Measurements from ENCODE around the gene CNTFR. TPM values are rescaled to one million over a fixed set of nuclear protein-coding genes. Genes with fewer than 3 reads are reported as not detected.

The CNTFR gene
- total RNA-seq, 2 donors from 2014 or later, result not detected

- Mint-ChIP-seq H3K27ac (no peak overlapping the region), H3K27me3 (peaks cover 8 to 17% of the 10 kb centered on the region in 2 donors), H3K9me3 (no peaks in the 10 kb centered on the region), H3K4me1 (ENCODE audit: low read depth in 2 of 2) (peaks cover 0 to 3% of the 10 kb centered on the region in 2 donors), H3K4me3 (no peak overlapping the region), H3K36me3 (no peaks in the 10 kb centered on the region)
- peak; percentile 41 for DNase-seq (ENCODE audit: low spot score)
- ATAC-seq, result no peak
Observed at GRCh38 chr9:34555500-34555899, 34.0 kb downstream of the CNTFR start.

- peaks cover 3 to 14% of the 10 kb centered on the region in 2 donors for H3K27me3 Mint-ChIP-seq
- ATAC-seq, result no peak
- no peak overlapping the region for H3K27ac Mint-ChIP-seq
- no peaks in the 10 kb centered on the region for H3K36me3 Mint-ChIP-seq
- peak; percentile 56 for DNase-seq (ENCODE audit: low spot score)
- no peaks in the 10 kb centered on the region for H3K9me3 Mint-ChIP-seq
- no peak overlapping the region for H3K4me3 Mint-ChIP-seq
- H3K4me1 Mint-ChIP-seq (ENCODE audit: low read depth in 2 of 2), result no peaks in the 10 kb centered on the region
Observed at GRCh38 chr9:34555002-34555348, 34.5 kb downstream of the CNTFR start.

DNA sequence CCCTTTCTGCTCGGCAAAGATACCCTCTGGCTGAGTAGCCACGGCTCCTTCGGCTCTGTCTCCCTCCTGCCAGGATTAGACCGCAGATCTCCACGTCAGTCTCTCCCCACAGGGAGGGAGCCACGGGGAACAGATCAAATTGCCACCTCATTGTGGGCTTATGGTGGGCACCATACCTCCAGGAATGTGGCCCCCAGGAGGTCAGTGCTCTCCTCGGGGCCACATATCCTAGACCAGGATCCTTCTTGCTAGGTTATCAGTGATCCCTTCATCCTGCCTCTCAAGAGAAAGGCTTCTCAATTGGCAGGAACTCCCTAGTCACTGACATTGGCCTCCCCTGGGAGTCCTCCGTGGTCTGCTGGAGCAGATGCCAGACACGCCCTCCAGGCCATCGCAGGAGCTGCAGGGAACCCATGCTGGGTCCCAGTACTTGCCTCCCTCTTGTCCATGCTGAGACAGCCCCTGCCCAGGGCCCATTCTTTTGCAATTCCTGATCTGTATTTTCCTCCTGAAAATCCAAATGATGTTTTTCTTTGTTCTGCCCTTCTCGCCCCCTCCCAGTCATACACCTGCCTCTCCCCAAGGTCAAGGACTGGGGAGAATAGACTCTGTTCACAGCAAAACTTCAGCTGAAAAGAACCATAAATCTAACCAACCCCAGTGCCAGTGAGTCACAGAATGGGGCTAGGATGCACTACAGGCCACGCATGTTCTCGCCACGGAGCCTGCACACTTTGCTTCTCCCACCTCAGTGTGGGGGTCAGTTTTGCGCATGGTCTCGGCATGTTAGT is 35.1 kb downstream of the CNTFR start:
- Mint-ChIP-seq H3K27me3 (peaks cover 0 to 11% of the 10 kb centered on the region in 2 donors), H3K4me1 (ENCODE audit: low read depth in 2 of 2) (no peaks in the 10 kb centered on the region), H3K9me3 (no peaks in the 10 kb centered on the region), H3K36me3 (no peaks in the 10 kb centered on the region), H3K4me3 (no peak overlapping the region), H3K27ac (no peak overlapping the region)
- peak; percentile 42 for DNase-seq (ENCODE audit: low spot score)
- ATAC-seq, result no peak

GRCh38 chr9:34553511-34554021 is 36.0 kb downstream of the CNTFR start:
- Mint-ChIP-seq H3K9me3 (no peaks in the 10 kb centered on the region), H3K27me3 (peaks cover under 1 to 9% of the 10 kb centered on the region in 2 donors), H3K4me1 (ENCODE audit: low read depth in 2 of 2) (no peaks in the 10 kb centered on the region), H3K36me3 (no peaks in the 10 kb centered on the region), H3K27ac (no peak overlapping the region), H3K4me3 (no peak overlapping the region)
- DNase-seq (ENCODE audit: low spot score) (peak; percentile 57), ATAC-seq (no peak)

GRCh38 chr9:34552986-34553385 is 36.5 kb downstream of the CNTFR start:
- no peak overlapping the region for H3K4me3 Mint-ChIP-seq
- no peaks in the 10 kb centered on the region for H3K36me3 Mint-ChIP-seq
- no peak overlapping the region for H3K27ac Mint-ChIP-seq
- DNase-seq (ENCODE audit: low spot score) (no peak), ATAC-seq (no peak)
- H3K9me3 Mint-ChIP-seq, result no peaks in the 10 kb centered on the region
- no peaks in the 10 kb centered on the region for H3K4me1 Mint-ChIP-seq (ENCODE audit: low read depth in 2 of 2)
- peaks cover 6 to 14% of the 10 kb centered on the region in 2 donors for H3K27me3 Mint-ChIP-seq

DNA sequence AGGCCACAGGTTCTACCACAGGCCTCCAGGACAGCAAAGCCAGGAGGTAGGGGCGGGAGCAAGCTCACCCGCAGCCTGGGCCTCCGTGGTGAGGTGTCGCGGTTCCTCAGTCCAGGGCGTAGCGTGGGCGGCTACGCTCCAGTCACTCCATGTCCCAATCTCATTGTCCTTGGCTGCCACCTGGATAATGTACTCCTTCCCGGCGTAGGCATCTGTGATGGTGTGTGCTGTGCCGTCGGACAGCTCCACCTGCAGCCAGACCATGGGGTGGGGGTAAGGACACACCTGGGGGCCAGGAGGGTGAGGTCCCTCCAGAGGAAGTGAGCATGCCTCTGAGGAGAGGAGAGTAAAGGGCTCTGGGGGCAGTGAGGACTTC is 36.9 kb downstream of the CNTFR start:
- Mint-ChIP-seq H3K27ac (no peak overlapping the region), H3K4me1 (ENCODE audit: low read depth in 2 of 2) (no peaks in the 10 kb centered on the region), H3K4me3 (no peak overlapping the region), H3K9me3 (no peaks in the 10 kb centered on the region), H3K27me3 (peaks cover 8 to 12% of the 10 kb centered on the region in 2 donors), H3K36me3 (no peaks in the 10 kb centered on the region)
- no peak for DNase-seq (ENCODE audit: low spot score)
- ATAC-seq, result no peak

GRCh38 chr9:34551751-34552605 is 37.5 kb downstream of the CNTFR start:
- Mint-ChIP-seq H3K4me1 (ENCODE audit: low read depth in 2 of 2) (no peaks in the 10 kb centered on the region), H3K36me3 (no peaks in the 10 kb centered on the region), H3K9me3 (no peaks in the 10 kb centered on the region), H3K4me3 (no peak overlapping the region), H3K27me3 (peaks cover 8% of the 10 kb centered on the region in 2 donors), H3K27ac (no peak overlapping the region)
- no peak for ATAC-seq
- DNase-seq (ENCODE audit: low spot score), result peak; percentile 59

GRCh38 chr9:34550681-34551270 is 38.7 kb downstream of the CNTFR start:
- DNase-seq (ENCODE audit: low spot score), result peak; percentile 51
- Mint-ChIP-seq H3K27me3 (peaks cover 5 to 8% of the 10 kb centered on the region in 2 donors), H3K4me3 (no peak overlapping the region), H3K36me3 (no peaks in the 10 kb centered on the region), H3K27ac (no peak overlapping the region), H3K9me3 (no peaks in the 10 kb centered on the region), H3K4me1 (ENCODE audit: low read depth in 2 of 2) (no peaks in the 10 kb centered on the region)
- no peak for ATAC-seq

- Mint-ChIP-seq H3K4me3 (no peak overlapping the region), H3K4me1 (ENCODE audit: low read depth in 2 of 2) (no peaks in the 10 kb centered on the region), H3K27ac (no peak overlapping the region), H3K9me3 (no peaks in the 10 kb centered on the region), H3K36me3 (no peaks in the 10 kb centered on the region), H3K27me3 (peaks cover 9 to 14% of the 10 kb centered on the region in 2 donors)
- ATAC-seq (no peak), DNase-seq (ENCODE audit: low spot score) (no peak)
Observed at GRCh38 chr9:34550016-34550680, 39.4 kb downstream of the CNTFR start.

- ATAC-seq (no peak), DNase-seq (ENCODE audit: low spot score) (no peak)
- peaks cover 11 to 21% of the 10 kb centered on the region in 2 donors for H3K27me3 Mint-ChIP-seq
- H3K27ac Mint-ChIP-seq, result no peak overlapping the region
- no peak overlapping the region for H3K4me3 Mint-ChIP-seq
- H3K4me1 Mint-ChIP-seq (ENCODE audit: low read depth in 2 of 2), result no peaks in the 10 kb centered on the region
- H3K9me3 Mint-ChIP-seq, result no peaks in the 10 kb centered on the region
- H3K36me3 Mint-ChIP-seq, result no peaks in the 10 kb centered on the region
Observed at GRCh38 chr9:34549407-34549732, 40.2 kb downstream of the CNTFR start.

DNA sequence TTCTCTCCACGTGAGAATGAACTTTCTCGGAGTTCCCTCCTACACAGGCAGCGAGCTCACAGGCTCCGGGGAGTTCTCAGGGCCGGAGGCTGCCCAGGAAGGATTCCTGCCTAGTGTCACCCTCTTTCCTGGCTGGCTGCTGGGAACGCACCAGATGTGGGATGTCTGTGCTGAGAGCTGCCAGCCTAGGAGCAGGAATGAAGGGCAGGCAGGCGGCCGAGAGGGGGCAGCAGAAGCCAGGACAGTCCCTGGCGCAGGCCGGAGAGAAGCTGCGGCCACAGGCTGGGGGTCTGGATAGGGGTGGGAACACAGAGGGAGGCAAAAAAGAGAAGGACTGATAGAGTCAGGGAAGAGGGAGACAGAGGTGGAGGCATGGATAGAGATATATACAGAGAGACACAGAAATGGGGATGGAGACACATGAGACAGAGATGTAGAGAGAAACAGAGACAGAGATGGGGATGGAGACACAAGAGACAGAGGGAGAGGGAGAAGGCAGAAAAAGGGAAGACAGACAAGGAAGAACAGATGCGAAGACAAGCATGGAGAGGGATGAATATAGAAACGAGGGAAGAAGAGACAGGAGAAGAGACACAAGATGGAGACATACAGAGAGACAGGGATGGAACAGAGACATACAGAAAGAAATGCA is 41.4 kb downstream of the CNTFR start:
- Mint-ChIP-seq H3K36me3 (no peaks in the 10 kb centered on the region), H3K27ac (no peak overlapping the region), H3K27me3 (peaks cover 11 to 21% of the 10 kb centered on the region in 2 donors), H3K9me3 (no peaks in the 10 kb centered on the region), H3K4me1 (ENCODE audit: low read depth in 2 of 2) (no peaks in the 10 kb centered on the region), H3K4me3 (no peak overlapping the region)
- DNase-seq (ENCODE audit: low spot score), result no peak
- peak; percentile 39 to 48 for ATAC-seq

- DNase-seq (ENCODE audit: low spot score) (no peak), ATAC-seq (peak in 1 of 2 donors; percentile 48)
- no peak overlapping the region for H3K27ac Mint-ChIP-seq
- H3K9me3 Mint-ChIP-seq, result no peaks in the 10 kb centered on the region
- H3K36me3 Mint-ChIP-seq, result no peaks in the 10 kb centered on the region
- no peak overlapping the region for H3K4me3 Mint-ChIP-seq
- H3K27me3 Mint-ChIP-seq, result peaks cover 11 to 26% of the 10 kb centered on the region in 2 donors
- H3K4me1 Mint-ChIP-seq (ENCODE audit: low read depth in 2 of 2), result no peaks in the 10 kb centered on the region
Observed at GRCh38 chr9:34546834-34547827, 42.4 kb downstream of the CNTFR start.

All from natural killer cell treated with Interleukin-12 subunit alpha and Interleukin-12 subunit beta and Interleukin-15 and Interleukin-18, amount 100 ng/mL, for 72 hours (primary cell).